ENCODE results near the gene UCP3.

UCP3 gene

GRCh38 chr11:73981051-73981805, 27.7 kb downstream of the UCP3 start:
- Mint-ChIP-seq H3K9me3 (ENCODE audit: low read depth) (no peaks in the 10 kb centered on the region), H3K27me3 (no peaks in the 10 kb centered on the region), H3K4me3 (peak overlapping the region; percentile 98), H3K4me1 (ENCODE audit: low read depth) (peaks cover 75% of the 10 kb centered on the region), H3K27ac (peak overlapping the region; percentile 97), H3K36me3 (peaks cover 13% of the 10 kb centered on the region)

GRCh38 chr11:73980001-73980961, 28.6 kb downstream of the UCP3 start:
- H3K27ac Mint-ChIP-seq = peak overlapping the region; percentile 97
- H3K36me3 Mint-ChIP-seq = peaks cover 17% of the 10 kb centered on the region
- no peaks in the 10 kb centered on the region for H3K9me3 Mint-ChIP-seq (ENCODE audit: low read depth)

GRCh38 chr11:73978576-73979086, 30.3 kb downstream of the UCP3 start:
- no peaks in the 10 kb centered on the region for H3K27me3 Mint-ChIP-seq
- peaks cover 85% of the 10 kb centered on the region for H3K4me1 Mint-ChIP-seq (ENCODE audit: low read depth)
- peaks cover 24% of the 10 kb centered on the region for H3K36me3 Mint-ChIP-seq
- peak overlapping the region; percentile 79 for H3K4me3 Mint-ChIP-seq
- H3K27ac Mint-ChIP-seq = peak overlapping the region; percentile 97
- H3K9me3 Mint-ChIP-seq (ENCODE audit: low read depth) = no peaks in the 10 kb centered on the region

More at GRCh38 chr11:73980001-73980961, 28.6 kb downstream of the UCP3 start:
- Mint-ChIP-seq H3K4me3 (peak overlapping the region; percentile 98), H3K4me1 (ENCODE audit: low read depth) (peaks cover 79% of the 10 kb centered on the region), H3K27me3 (no peaks in the 10 kb centered on the region)

- Mint-ChIP-seq H3K27ac (peak overlapping the region; percentile 97), H3K9me3 (ENCODE audit: low read depth) (no peaks in the 10 kb centered on the region), H3K4me1 (ENCODE audit: low read depth) (peaks cover 87% of the 10 kb centered on the region), H3K27me3 (no peaks in the 10 kb centered on the region), H3K4me3 (peak overlapping the region; percentile 79), H3K36me3 (peaks cover 24% of the 10 kb centered on the region)
Observed at GRCh38 chr11:73977856-73978519, 30.9 kb downstream of the UCP3 start.

- H3K9me3 Mint-ChIP-seq (ENCODE audit: low read depth) = no peaks in the 10 kb centered on the region
- peak overlapping the region; percentile 60 for H3K4me3 Mint-ChIP-seq
- H3K27me3 Mint-ChIP-seq = no peaks in the 10 kb centered on the region
- peaks cover 96% of the 10 kb centered on the region for H3K4me1 Mint-ChIP-seq (ENCODE audit: low read depth)
- H3K27ac Mint-ChIP-seq = peak overlapping the region; percentile 85
- peaks cover 24% of the 10 kb centered on the region for H3K36me3 Mint-ChIP-seq
Observed at GRCh38 chr11:73976451-73977151, 32.3 kb downstream of the UCP3 start.

- peak overlapping the region; percentile 71 for H3K4me3 Mint-ChIP-seq
- no peaks in the 10 kb centered on the region for H3K27me3 Mint-ChIP-seq
- peaks cover 95% of the 10 kb centered on the region for H3K4me1 Mint-ChIP-seq (ENCODE audit: low read depth)
- H3K27ac Mint-ChIP-seq = peak overlapping the region; percentile 93
- H3K36me3 Mint-ChIP-seq = peaks cover 24% of the 10 kb centered on the region
- no peaks in the 10 kb centered on the region for H3K9me3 Mint-ChIP-seq (ENCODE audit: low read depth)
Observed at GRCh38 chr11:73975479-73975757, 33.5 kb downstream of the UCP3 start.

- Mint-ChIP-seq H3K27me3 (no peaks in the 10 kb centered on the region), H3K36me3 (peaks cover 24% of the 10 kb centered on the region), H3K27ac (peak overlapping the region; percentile 93), H3K9me3 (ENCODE audit: low read depth) (no peaks in the 10 kb centered on the region), H3K4me1 (ENCODE audit: low read depth) (peaks cover 95% of the 10 kb centered on the region), H3K4me3 (peak overlapping the region; percentile 71)
Observed at GRCh38 chr11:73974604-73975478, 34.0 kb downstream of the UCP3 start.

GRCh38 chr11:73972620-73973449, 36.0 kb downstream of the UCP3 start:
- Mint-ChIP-seq H3K4me1 (ENCODE audit: low read depth) (peaks cover 97% of the 10 kb centered on the region), H3K9me3 (ENCODE audit: low read depth) (no peaks in the 10 kb centered on the region), H3K36me3 (peaks cover 21% of the 10 kb centered on the region), H3K4me3 (no peak overlapping the region), H3K27me3 (no peaks in the 10 kb centered on the region), H3K27ac (peak overlapping the region; percentile 89)

GRCh38 chr11:73972187-73972586, 36.7 kb downstream of the UCP3 start:
- Mint-ChIP-seq H3K36me3 (peaks cover 17% of the 10 kb centered on the region), H3K9me3 (ENCODE audit: low read depth) (no peaks in the 10 kb centered on the region), H3K27me3 (no peaks in the 10 kb centered on the region), H3K4me1 (ENCODE audit: low read depth) (peaks cover 96% of the 10 kb centered on the region), H3K4me3 (no peak overlapping the region), H3K27ac (peak overlapping the region; percentile 89)

- H3K27me3 Mint-ChIP-seq = no peaks in the 10 kb centered on the region
- no peaks in the 10 kb centered on the region for H3K9me3 Mint-ChIP-seq (ENCODE audit: low read depth)
- H3K36me3 Mint-ChIP-seq = peaks cover 11% of the 10 kb centered on the region
- H3K4me1 Mint-ChIP-seq (ENCODE audit: low read depth) = peaks cover 89% of the 10 kb centered on the region
- H3K27ac Mint-ChIP-seq = peak overlapping the region; percentile 87
- no peak overlapping the region for H3K4me3 Mint-ChIP-seq
Observed at GRCh38 chr11:73971175-73971719, 37.6 kb downstream of the UCP3 start.

GRCh38 chr11:73969991-73970800, 38.7 kb downstream of the UCP3 start:
- Mint-ChIP-seq H3K4me1 (ENCODE audit: low read depth) (peaks cover 88% of the 10 kb centered on the region), H3K4me3 (peak overlapping the region; percentile 7), H3K27me3 (no peaks in the 10 kb centered on the region)

GRCh38 chr11:73969091-73969490, 39.8 kb downstream of the UCP3 start:
- Mint-ChIP-seq H3K9me3 (ENCODE audit: low read depth) (no peaks in the 10 kb centered on the region), H3K4me3 (peak overlapping the region; percentile 0), H3K27me3 (no peaks in the 10 kb centered on the region), H3K27ac (peak overlapping the region; percentile 87), H3K4me1 (ENCODE audit: low read depth) (peaks cover 84% of the 10 kb centered on the region), H3K36me3 (no peaks in the 10 kb centered on the region)

More at GRCh38 chr11:73969991-73970800, 38.7 kb downstream of the UCP3 start:
- no peaks in the 10 kb centered on the region for H3K9me3 Mint-ChIP-seq (ENCODE audit: low read depth)
- peaks cover 6% of the 10 kb centered on the region for H3K36me3 Mint-ChIP-seq
- peak overlapping the region; percentile 87 for H3K27ac Mint-ChIP-seq

Data from activated naive CD8-positive, alpha-beta T cell (primary cell).